ENCODE data around the gene MTHFD1L.

Gene MTHFD1L

GRCh38 chr6:150931405-150931804, 65.9 kb downstream of the MTHFD1L start:
- H3K4me3 ChIP-seq (replicated peaks; ENCODE audit: low read depth, low read length), result no peak overlapping the region
- DNase-seq (ENCODE audit: extremely low read depth, low read depth), result no peak
- no peak for TF ChIP-seq CTCF (IDR thresholded peaks at IDR 0.05; ENCODE audit: low read depth, low read length, missing control alignments)

- no peak overlapping the region for H3K4me3 ChIP-seq (replicated peaks; ENCODE audit: low read depth, low read length)
- DNase-seq (ENCODE audit: extremely low read depth, low read depth), result no peak
- TF ChIP-seq CTCF (IDR thresholded peaks at IDR 0.05; ENCODE audit: low read depth, low read length, missing control alignments), result no peak
Measured at GRCh38 chr6:150932996-150933395, 67.5 kb downstream of the MTHFD1L start.

GRCh38 chr6:150934380-150934779, 68.9 kb downstream of the MTHFD1L start:
- DNase-seq (ENCODE audit: extremely low read depth, low read depth), result no peak
- H3K4me3 ChIP-seq (replicated peaks; ENCODE audit: low read depth, low read length), result no peak overlapping the region
- TF ChIP-seq CTCF (IDR thresholded peaks at IDR 0.05; ENCODE audit: low read depth, low read length, missing control alignments), result no peak

- H3K4me3 ChIP-seq (replicated peaks; ENCODE audit: low read depth, low read length), result no peak overlapping the region
- DNase-seq (ENCODE audit: extremely low read depth, low read depth), result no peak
- TF ChIP-seq CTCF (IDR thresholded peaks at IDR 0.05; ENCODE audit: low read depth, low read length, missing control alignments), result no peak
Measured at GRCh38 chr6:150936021-150936555, 70.6 kb downstream of the MTHFD1L start.

- no peak for TF ChIP-seq CTCF (IDR thresholded peaks at IDR 0.05; ENCODE audit: low read depth, low read length, missing control alignments)
- no peak for DNase-seq (ENCODE audit: extremely low read depth, low read depth)
- no peak overlapping the region for H3K4me3 ChIP-seq (replicated peaks; ENCODE audit: low read depth, low read length)
Measured at GRCh38 chr6:150937132-150937906, 71.8 kb downstream of the MTHFD1L start.

- no peak for DNase-seq (ENCODE audit: extremely low read depth, low read depth)
- TF ChIP-seq CTCF (IDR thresholded peaks at IDR 0.05; ENCODE audit: low read depth, low read length, missing control alignments), result no peak
- no peak overlapping the region for H3K4me3 ChIP-seq (replicated peaks; ENCODE audit: low read depth, low read length)
Measured at GRCh38 chr6:150939399-150939798, 73.9 kb downstream of the MTHFD1L start.
